Astrocyte (in vitro differentiated cells and primary cell): ENCODE results near the gene CYP1A2. TPM values are rescaled to one million over a fixed set of nuclear protein-coding genes. Genes with fewer than 3 reads are reported as not detected.

Experiments
- DNase-seq: peaks from one replicate; pipeline ENCODE4 v3.0.0-alpha.2; 2010; ENCODE audit warnings: low read depth
- FAIRE-seq: peaks from 2 replicates; lab custom pipeline; 2011; peaks lifted over from hg19 to GRCh38; lab: Jason Lieb, UNC
- H2AFZ ChIP-seq: 2 replicates; pipeline ENCODE4 v1.6.0; 2012; ENCODE audit warnings: low read depth, low read length, inconsistent platforms
- H3K27ac ChIP-seq: 2 replicates; pipeline ENCODE4 v1.5.1; 2011; ENCODE audit warnings: low read depth, low read length, inconsistent platforms
- H3K27me3 ChIP-seq: 2 replicates; pipeline ENCODE4 v1.6.0; 2011; ENCODE audit warnings: low read length, inconsistent platforms; ENCODE audit not compliant: insufficient read depth
- H3K36me3 ChIP-seq: 2 replicates; pipeline ENCODE4 v1.5.1; 2011; ENCODE audit warnings: low read length, inconsistent platforms; ENCODE audit not compliant: insufficient read depth
- H3K4me1 ChIP-seq: 2 replicates; pipeline ENCODE4 v1.5.1; 2011; ENCODE audit warnings: low read length, inconsistent platforms; ENCODE audit not compliant: insufficient read depth
- H3K4me2 ChIP-seq: 2 replicates; pipeline ENCODE4 v1.6.0; 2012; ENCODE audit warnings: low read length, inconsistent platforms
- H3K4me3 ChIP-seq: 2 replicates; pipeline ENCODE4 v1.5.1; 2011; ENCODE audit warnings: low read depth, mild to moderate bottlenecking, low read length, inconsistent platforms; ENCODE audit not compliant: insufficient read depth
- H3K79me2 ChIP-seq: 2 replicates; pipeline ENCODE4 v1.6.0; 2012; ENCODE audit warnings: mild to moderate bottlenecking, low read length, inconsistent platforms; ENCODE audit not compliant: insufficient read depth
- H3K9ac ChIP-seq: 2 replicates; pipeline ENCODE4 v1.6.0; 2012; ENCODE audit warnings: mild to moderate bottlenecking, low read length, inconsistent platforms
- H3K9me3 ChIP-seq: 2 replicates; pipeline ENCODE4 v1.5.1; 2012; ENCODE audit warnings: low read depth, mild to moderate bottlenecking, low read length, inconsistent platforms; ENCODE audit not compliant: insufficient read depth
- H4K20me1 ChIP-seq: 2 replicates; pipeline ENCODE4 v1.6.0; 2012; ENCODE audit warnings: low read length, inconsistent platforms; ENCODE audit not compliant: insufficient read depth
- H3K27ac Mint-ChIP-seq: one replicate; pipeline ENCODE4 v1.8.0; 2021; ENCODE audit warnings: mild to moderate bottlenecking, mixed read lengths; ENCODE audit not compliant: unreplicated experiment
- H3K27me3 Mint-ChIP-seq: one replicate; pipeline ENCODE4 v1.8.0; 2021; ENCODE audit warnings: low read depth, mixed read lengths; ENCODE audit not compliant: unreplicated experiment
- H3K36me3 Mint-ChIP-seq: one replicate; pipeline ENCODE4 v1.8.0; 2021; ENCODE audit warnings: low read depth, mixed read lengths; ENCODE audit not compliant: unreplicated experiment
- H3K4me1 Mint-ChIP-seq: one replicate; pipeline ENCODE4 v1.8.0; 2021; ENCODE audit warnings: low read depth, mixed read lengths; ENCODE audit not compliant: unreplicated experiment
- H3K4me3 Mint-ChIP-seq: one replicate; pipeline ENCODE4 v1.8.0; 2021; ENCODE audit warnings: mild to moderate bottlenecking, moderate library complexity, mixed read lengths; ENCODE audit not compliant: unreplicated experiment
- H3K9me3 Mint-ChIP-seq: one replicate; pipeline ENCODE4 v1.8.0; 2021; ENCODE audit warnings: mild to moderate bottlenecking, mixed read lengths; ENCODE audit not compliant: unreplicated experiment
- CTCF ChIP-seq: IDR thresholded peaks from 2 replicates; pipeline ENCODE4 v1.5.1; 2011; ENCODE audit warnings: low read depth, mild to moderate bottlenecking, inconsistent platforms, low read length, moderate library complexity; ENCODE audit not compliant: insufficient read depth
- EZH2 ChIP-seq: IDR thresholded peaks from 2 replicates; pipeline ENCODE4 v1.6.1; 2012; ENCODE audit warnings: mild to moderate bottlenecking, low read length, inconsistent platforms; ENCODE audit not compliant: insufficient read depth
- total RNA-seq: library from RNA; stranded (reverse); gene quantifications from 2 replicates; pipeline ENCODE4 v1.2.1, GENCODE V29; 2021

CYP1A2 gene
- total RNA-seq, 1 donor from 2014 or later, result not detected

- H3K4me1 Mint-ChIP-seq, result no peaks in the 10 kb centered on the region
- Histone ChIP-seq H2AFZ (no peak overlapping the region), H3K36me3 (peaks cover 6% of the 10 kb centered on the region), H3K27ac (no peak overlapping the region), H4K20me1 (peaks cover 43% of the 10 kb centered on the region), H3K4me2 (no peak overlapping the region), H3K4me1 (no peaks in the 10 kb centered on the region), H3K9me3 (no peaks in the 10 kb centered on the region), H3K79me2 (peaks cover 26% of the 10 kb centered on the region), H3K9ac (no peak overlapping the region), H3K4me3 (no peak overlapping the region), H3K27me3 (no peaks in the 10 kb centered on the region)
- no peaks in the 10 kb centered on the region for H3K9me3 Mint-ChIP-seq
- no peak overlapping the region for H3K4me3 Mint-ChIP-seq
- no peak for DNase-seq
- TF ChIP-seq EZH2 (no peak), CTCF (no peak)
- FAIRE-seq, result no peak
- H3K27me3 Mint-ChIP-seq, result no peaks in the 10 kb centered on the region
- peak overlapping the region; percentile 26 for H3K27ac Mint-ChIP-seq
- H3K36me3 Mint-ChIP-seq, result peaks cover 4% of the 10 kb centered on the region
Measured at GRCh38 chr15:74801311-74801997, 52.8 kb downstream of the CYP1A2 start.

- Histone ChIP-seq H3K36me3 (peaks cover 6% of the 10 kb centered on the region), H3K9ac (no peak overlapping the region), H3K4me2 (no peak overlapping the region), H3K27ac (no peak overlapping the region), H3K9me3 (no peaks in the 10 kb centered on the region), H3K4me1 (no peaks in the 10 kb centered on the region), H3K79me2 (peaks cover 19% of the 10 kb centered on the region), H4K20me1 (peaks cover 36% of the 10 kb centered on the region), H3K4me3 (no peak overlapping the region), H2AFZ (no peak overlapping the region), H3K27me3 (no peaks in the 10 kb centered on the region)
- no peak for FAIRE-seq
- H3K4me1 Mint-ChIP-seq, result no peaks in the 10 kb centered on the region
- H3K27ac Mint-ChIP-seq, result no peak overlapping the region
- TF ChIP-seq EZH2 (no peak), CTCF (no peak)
- H3K4me3 Mint-ChIP-seq, result no peak overlapping the region
- H3K27me3 Mint-ChIP-seq, result no peaks in the 10 kb centered on the region
- H3K9me3 Mint-ChIP-seq, result no peaks in the 10 kb centered on the region
- peaks cover 4% of the 10 kb centered on the region for H3K36me3 Mint-ChIP-seq
- DNase-seq, result no peak
Measured at GRCh38 chr15:74802290-74802689, 53.6 kb downstream of the CYP1A2 start.

- H2AFZ ChIP-seq, result no peak overlapping the region
Measured at GRCh38 chr15:74802862-74803447, 54.3 kb downstream of the CYP1A2 start.

More at GRCh38 chr15:74802862-74803447, 54.3 kb downstream of the CYP1A2 start:
- peaks cover 12% of the 10 kb centered on the region for H3K79me2 ChIP-seq
- H3K27me3 Mint-ChIP-seq, result no peaks in the 10 kb centered on the region
- H3K9ac ChIP-seq, result no peak overlapping the region
- no peak overlapping the region for H3K27ac Mint-ChIP-seq
- no peak for TF ChIP-seq CTCF
- H3K4me1 Mint-ChIP-seq, result peaks cover 2% of the 10 kb centered on the region
- FAIRE-seq (no peak), DNase-seq (no peak)
- peaks cover 29% of the 10 kb centered on the region for H4K20me1 ChIP-seq
- peaks cover 6% of the 10 kb centered on the region for H3K36me3 ChIP-seq
- H3K27ac ChIP-seq, result no peak overlapping the region
- H3K9me3 ChIP-seq, result no peaks in the 10 kb centered on the region
- no peak overlapping the region for H3K4me3 Mint-ChIP-seq
- no peak overlapping the region for H3K4me2 ChIP-seq
- H3K9me3 Mint-ChIP-seq, result no peaks in the 10 kb centered on the region
- H3K36me3 Mint-ChIP-seq, result peaks cover 4% of the 10 kb centered on the region
- peaks cover under 1% of the 10 kb centered on the region for H3K4me1 ChIP-seq
- H3K27me3 ChIP-seq, result no peaks in the 10 kb centered on the region
- H3K4me3 ChIP-seq, result no peak overlapping the region
